Measurements from ENCODE around the gene IFI27.

Gene IFI27

DNA sequence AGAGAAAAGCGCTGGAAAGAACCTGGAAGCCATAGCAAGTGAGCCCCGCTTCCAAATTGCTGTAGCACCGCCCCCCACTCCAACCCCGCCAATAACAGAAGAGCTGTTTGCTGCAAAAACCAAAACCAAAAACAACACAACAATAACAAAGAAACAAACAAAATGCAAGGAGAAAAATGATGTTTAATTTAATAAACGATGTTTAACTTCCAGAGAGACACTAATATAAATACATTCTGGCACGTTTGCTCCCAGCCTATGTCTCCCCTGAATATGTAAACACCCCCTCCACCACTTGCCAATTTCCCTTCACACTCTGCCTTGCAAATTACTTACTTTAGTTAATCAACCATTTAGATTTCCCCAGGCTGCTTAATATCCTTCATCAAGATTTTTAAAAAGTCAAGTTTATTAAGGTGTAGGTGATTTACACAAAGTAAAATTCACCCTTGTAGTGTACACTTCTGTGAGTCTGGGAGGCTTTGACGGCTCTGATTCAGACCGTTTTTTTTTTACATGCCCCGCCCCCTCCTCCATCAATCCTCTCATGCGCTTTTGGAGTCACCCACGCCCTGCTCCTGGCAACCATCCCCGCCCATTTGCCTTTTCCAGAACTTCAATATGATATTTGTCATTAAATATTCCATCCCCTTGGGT lies 19.4 kb downstream of the IFI27 start:
- TF ChIP-seq, protein P1, sequence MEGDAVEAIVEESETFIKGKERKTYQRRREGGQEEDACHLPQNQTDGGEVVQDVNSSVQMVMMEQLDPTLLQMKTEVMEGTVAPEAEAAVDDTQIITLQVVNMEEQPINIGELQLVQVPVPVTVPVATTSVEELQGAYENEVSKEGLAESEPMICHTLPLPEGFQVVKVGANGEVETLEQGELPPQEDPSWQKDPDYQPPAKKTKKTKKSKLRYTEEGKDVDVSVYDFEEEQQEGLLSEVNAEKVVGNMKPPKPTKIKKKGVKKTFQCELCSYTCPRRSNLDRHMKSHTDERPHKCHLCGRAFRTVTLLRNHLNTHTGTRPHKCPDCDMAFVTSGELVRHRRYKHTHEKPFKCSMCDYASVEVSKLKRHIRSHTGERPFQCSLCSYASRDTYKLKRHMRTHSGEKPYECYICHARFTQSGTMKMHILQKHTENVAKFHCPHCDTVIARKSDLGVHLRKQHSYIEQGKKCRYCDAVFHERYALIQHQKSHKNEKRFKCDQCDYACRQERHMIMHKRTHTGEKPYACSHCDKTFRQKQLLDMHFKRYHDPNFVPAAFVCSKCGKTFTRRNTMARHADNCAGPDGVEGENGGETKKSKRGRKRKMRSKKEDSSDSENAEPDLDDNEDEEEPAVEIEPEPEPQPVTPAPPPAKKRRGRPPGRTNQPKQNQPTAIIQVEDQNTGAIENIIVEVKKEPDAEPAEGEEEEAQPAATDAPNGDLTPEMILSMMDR (IDR thresholded peaks at IDR 0.05; ENCODE audit: insufficient read depth, low read length, poor library complexity, severe bottlenecking), result no peak
- no peak for DNase-seq (ENCODE audit: extremely low read depth, insufficient read length)

DNA sequence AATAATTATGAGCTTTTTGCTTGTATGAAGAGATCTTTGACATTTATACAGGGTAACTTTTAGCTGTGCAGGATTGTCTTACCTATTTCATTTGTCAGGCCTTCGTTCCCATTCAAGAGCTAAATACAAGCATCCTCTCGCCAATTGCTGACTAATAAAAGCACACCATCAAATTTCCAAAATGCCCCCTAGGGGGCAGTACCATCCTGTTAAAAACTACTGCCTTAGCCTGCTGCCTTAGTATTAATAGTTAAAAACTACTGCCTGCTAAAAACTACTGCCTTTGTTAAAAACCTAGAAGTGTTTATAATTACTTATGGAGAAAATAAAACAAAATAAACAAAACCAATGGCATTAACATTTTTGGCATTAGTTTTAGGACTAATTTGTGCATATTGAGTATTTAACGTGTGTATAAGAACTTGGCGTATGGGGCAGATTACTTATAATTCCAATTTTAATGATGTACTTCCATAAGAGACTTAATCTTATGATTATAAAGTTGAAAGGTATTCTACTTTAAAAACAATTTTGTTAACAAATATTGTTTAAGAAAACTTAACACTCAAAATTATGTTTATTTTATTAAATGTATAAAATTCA lies 21.9 kb downstream of the IFI27 start:
- TF ChIP-seq, protein P1 (IDR thresholded peaks at IDR 0.05; ENCODE audit: insufficient read depth, low read length, poor library complexity, severe bottlenecking), result peak; percentile 67
- DNase-seq (ENCODE audit: extremely low read depth, insufficient read length), result no peak
- Histone ChIP-seq H3K36me3 (ENCODE audit: control insufficient read depth, insufficient read depth, low read length) (no peaks in the 10 kb centered on the region), H3K4me3 (replicated peaks; ENCODE audit: low read depth, low read length) (no peak overlapping the region), H3K27me3 (replicated peaks; ENCODE audit: control insufficient read depth, insufficient read depth, low read length) (no peaks in the 10 kb centered on the region)

More for the DNA sequence above, 19.4 kb downstream of the IFI27 start:
- no peaks in the 10 kb centered on the region for H3K27me3 ChIP-seq (replicated peaks; ENCODE audit: control insufficient read depth, insufficient read depth, low read length)
- H3K36me3 ChIP-seq (ENCODE audit: control insufficient read depth, insufficient read depth, low read length), result peaks cover 5% of the 10 kb centered on the region
- peak overlapping the region; percentile 88 for H3K4me3 ChIP-seq (replicated peaks; ENCODE audit: low read depth, low read length)

DNA sequence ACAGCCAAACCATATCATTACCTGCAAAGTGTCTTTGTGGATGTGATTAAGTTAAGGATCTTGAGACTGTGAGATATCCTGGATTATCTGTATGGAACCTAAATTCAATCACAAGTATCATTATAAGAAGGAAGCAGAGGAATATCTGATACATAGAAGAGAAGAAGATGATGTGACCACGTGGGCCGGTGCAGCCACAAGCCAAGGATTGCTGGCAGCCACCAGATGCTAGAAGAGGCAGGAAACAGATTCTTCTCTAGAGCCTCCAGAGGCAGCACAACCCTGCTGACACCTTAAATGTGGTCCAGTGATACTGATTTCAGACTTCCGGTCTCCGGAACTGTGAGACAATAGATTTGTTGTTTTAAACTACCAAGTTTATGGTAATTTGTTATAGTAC lies 24.9 kb downstream of the IFI27 start:
- H3K4me3 ChIP-seq (replicated peaks; ENCODE audit: low read depth, low read length), result no peak overlapping the region

DNA sequence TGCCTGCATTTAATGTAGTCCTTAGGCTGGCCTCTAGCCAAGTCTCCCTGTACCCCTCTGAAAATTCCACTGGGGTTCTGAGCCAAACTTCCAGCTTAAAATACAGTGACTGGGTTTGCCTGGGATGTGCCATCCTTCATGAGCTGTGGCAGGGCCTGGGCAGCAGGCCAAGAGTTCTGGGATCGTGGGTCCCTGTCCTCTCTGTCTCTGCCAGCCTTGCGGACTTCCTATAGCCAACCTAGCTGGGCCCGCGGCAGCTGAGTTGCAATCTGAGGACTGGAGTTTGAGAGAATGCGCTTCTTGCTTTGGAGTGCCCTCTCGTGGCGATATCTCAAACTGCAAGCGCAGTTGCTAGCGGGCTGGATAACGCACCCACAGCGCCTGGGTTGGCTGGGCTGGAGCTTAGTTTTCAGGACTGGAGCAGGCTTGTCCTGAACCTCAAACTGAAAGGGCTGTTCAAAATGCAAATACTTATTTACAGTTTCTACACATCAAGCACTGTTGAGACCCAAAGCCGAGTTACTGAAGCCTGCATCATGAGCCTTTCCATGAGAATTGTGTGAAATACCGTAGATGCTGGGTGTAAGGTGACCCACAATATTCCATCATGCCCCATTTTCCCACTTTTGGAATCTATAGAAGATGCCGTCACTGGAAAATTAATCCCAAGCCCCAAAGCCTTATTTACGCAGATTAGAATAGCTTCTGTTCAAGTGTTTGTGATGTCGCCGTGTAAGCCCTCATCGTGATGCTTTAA lies 26.2 kb downstream of the IFI27 start:
- Histone ChIP-seq H3K36me3 (ENCODE audit: control insufficient read depth, insufficient read depth, low read length) (no peaks in the 10 kb centered on the region), H3K4me3 (replicated peaks; ENCODE audit: low read depth, low read length) (no peak overlapping the region), H3K27me3 (replicated peaks; ENCODE audit: control insufficient read depth, insufficient read depth, low read length) (no peaks in the 10 kb centered on the region; the same call in 1 of the 2 replicates)
- peak; percentile 52 for DNase-seq (ENCODE audit: extremely low read depth, insufficient read length)
- TF ChIP-seq, protein P1 (IDR thresholded peaks at IDR 0.05; ENCODE audit: insufficient read depth, low read length, poor library complexity, severe bottlenecking), result peak; percentile 94

More for the DNA sequence above, 24.9 kb downstream of the IFI27 start:
- DNase-seq (ENCODE audit: extremely low read depth, insufficient read length), result no peak
- TF ChIP-seq, protein P1 (IDR thresholded peaks at IDR 0.05; ENCODE audit: insufficient read depth, low read length, poor library complexity, severe bottlenecking), result no peak
- Histone ChIP-seq H3K27me3 (replicated peaks; ENCODE audit: control insufficient read depth, insufficient read depth, low read length) (no peaks in the 10 kb centered on the region; the same call in 1 of the 2 replicates), H3K36me3 (ENCODE audit: control insufficient read depth, insufficient read depth, low read length) (no peaks in the 10 kb centered on the region)

DNA sequence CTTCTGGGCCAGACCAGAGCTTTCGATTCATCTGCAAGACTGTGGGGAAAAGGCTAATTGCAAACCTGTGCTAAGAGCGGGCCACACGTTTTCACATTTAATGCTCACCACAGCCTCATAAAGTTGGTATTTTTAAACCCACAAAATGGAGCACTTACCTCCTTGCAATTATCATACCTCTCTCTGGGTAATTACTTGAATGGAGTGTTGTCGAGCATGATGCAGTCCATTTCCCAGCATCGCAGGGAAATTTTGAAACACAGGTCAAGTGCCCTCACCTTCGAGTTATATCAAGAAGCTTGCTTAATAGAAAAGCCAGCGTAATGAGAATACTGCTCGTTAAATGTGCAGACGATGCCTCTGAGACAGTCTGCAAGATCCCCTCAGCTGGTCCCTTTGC lies 27.7 kb downstream of the IFI27 start:
- no peak for DNase-seq (ENCODE audit: extremely low read depth, insufficient read length)
- Histone ChIP-seq H3K27me3 (replicated peaks; ENCODE audit: control insufficient read depth, insufficient read depth, low read length) (no peaks in the 10 kb centered on the region; the same call in 1 of the 2 replicates), H3K4me3 (replicated peaks; ENCODE audit: low read depth, low read length) (no peak overlapping the region), H3K36me3 (ENCODE audit: control insufficient read depth, insufficient read depth, low read length) (no peaks in the 10 kb centered on the region)
- TF ChIP-seq, protein P1 (IDR thresholded peaks at IDR 0.05; ENCODE audit: insufficient read depth, low read length, poor library complexity, severe bottlenecking), result no peak

Measured in GM06990 (cell line).